Fibroblast of the conjunctiva (primary cell): Measurements from ENCODE around the gene USP28.
"Not testable (repeated sequence)": the region's sequence is repeated elsewhere in the genome, so short reads cannot be mapped to it uniquely, and the experiment has no call there.

Experiments used
- DNase-seq: peaks from one replicate; pipeline ENCODE4 v3.0.0-alpha.2; 2010; ENCODE audit warnings: low read depth

Gene USP28

GRCh38 chr11:113835306-113835705 is 40.1 kb downstream of the USP28 start:
- DNase-seq = no peak

- DNase-seq = no peak
These were observed 42.2 kb downstream of the USP28 start for GRCh38 chr11:113833151-113833550.

GRCh38 chr11:113831314-113831713 is 44.1 kb downstream of the USP28 start:
- no peak for DNase-seq

GRCh38 chr11:113829751-113830150 is 45.6 kb downstream of the USP28 start:
- no peak for DNase-seq

- no peak for DNase-seq
These were observed 47.2 kb downstream of the USP28 start for GRCh38 chr11:113828191-113828590.

GRCh38 chr11:113827477-113827876 is 47.9 kb downstream of the USP28 start:
- no peak for DNase-seq

GRCh38 chr11:113818426-113818825 is 56.9 kb downstream of the USP28 start:
- DNase-seq = no peak

GRCh38 chr11:113817626-113818025 is 57.7 kb downstream of the USP28 start:
- DNase-seq = no peak

- DNase-seq = no peak
These were observed 58.2 kb downstream of the USP28 start for GRCh38 chr11:113817162-113817561.

GRCh38 chr11:113814181-113814580 is 61.2 kb downstream of the USP28 start:
- no peak for DNase-seq

GRCh38 chr11:113808931-113809330 is 66.4 kb downstream of the USP28 start:
- DNase-seq = no peak

- no peak for DNase-seq
These were observed 69.0 kb downstream of the USP28 start for GRCh38 chr11:113806406-113806805.

GRCh38 chr11:113805640-113806039 is 69.7 kb downstream of the USP28 start:
- DNase-seq = no peak

- DNase-seq = no peak
These were observed 72.8 kb downstream of the USP28 start for GRCh38 chr11:113802621-113803020.

- peak; percentile 4 for DNase-seq
These were observed 78.6 kb downstream of the USP28 start for GRCh38 chr11:113796663-113797259.

GRCh38 chr11:113789675-113790320 is 85.6 kb downstream of the USP28 start:
- no peak for DNase-seq

GRCh38 chr11:113789016-113789415 is 86.4 kb downstream of the USP28 start:
- DNase-seq = not testable (repeated sequence)

- no peak for DNase-seq
These were observed 93.2 kb downstream of the USP28 start for GRCh38 chr11:113782134-113782533.

- DNase-seq = no peak
These were observed 93.7 kb downstream of the USP28 start for GRCh38 chr11:113781682-113782081.

- no peak for DNase-seq
These were observed 95.9 kb downstream of the USP28 start, which contains the start of gene CLDN25 for GRCh38 chr11:113779496-113779895. Gene CLDN25, plus strand, starts transcription at chr11:113779796. Its CDS starts 0 bp downstream, at chr11:113779796.

GRCh38 chr11:113778111-113778910 is 97.1 kb downstream of the USP28 start:
- DNase-seq = no peak

GRCh38 chr11:113774174-113774503 is 101.2 kb downstream of the USP28 start:
- no peak for DNase-seq
